HG02759 (cell line): Measurements from ENCODE around the gene ENTHD1.
"Not testable (repeated sequence)": the region's sequence is repeated elsewhere in the genome, so short reads cannot be mapped to it uniquely, and the experiment has no call there.

ENCODE experiments used
- ATAC-seq: cut with Tn5 transposase; IDR thresholded peaks from one replicate; pipeline ENCODE4 v1.9.1; 2021; ENCODE audit warnings: mild to moderate bottlenecking, moderate library complexity; ENCODE audit not compliant: unreplicated experiment

The ENTHD1 gene

DNA sequence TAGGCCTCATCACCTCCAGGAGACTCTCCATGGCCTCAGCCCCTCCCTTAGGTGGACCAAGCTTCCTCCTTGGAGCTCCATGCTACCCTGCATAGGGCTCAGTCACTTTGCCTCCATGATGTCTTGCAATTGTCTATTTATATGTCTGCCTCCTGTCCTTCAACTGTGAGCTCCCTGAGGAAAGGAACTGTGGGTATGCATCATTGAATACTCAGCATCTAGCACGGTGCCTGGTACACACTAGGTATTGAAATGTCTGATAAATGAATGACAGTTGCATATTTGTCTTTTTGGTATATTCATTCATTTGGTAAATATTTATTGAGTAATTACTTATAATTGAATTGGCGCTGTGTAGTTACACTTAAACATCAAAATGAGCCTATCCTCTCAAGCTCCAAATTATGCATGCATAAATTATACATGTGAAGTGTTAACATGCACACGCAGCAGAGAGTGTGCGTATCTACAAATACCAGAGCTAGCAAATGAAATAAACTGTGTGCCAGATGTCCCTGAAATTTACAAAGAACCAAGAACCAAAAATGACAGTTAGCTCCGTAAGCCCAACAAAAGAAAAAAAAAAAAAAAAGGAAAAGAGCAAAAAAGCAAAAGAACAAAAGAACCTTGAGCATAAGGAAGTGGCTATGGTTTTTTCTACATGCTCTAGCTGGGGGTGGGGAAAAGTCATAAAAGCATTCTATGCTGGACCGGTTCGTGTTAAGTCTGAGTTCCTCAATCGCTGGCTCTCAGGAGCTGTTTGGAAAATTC lies 32.5 kb upstream of the ENTHD1 start:
- ATAC-seq, result no peak

DNA sequence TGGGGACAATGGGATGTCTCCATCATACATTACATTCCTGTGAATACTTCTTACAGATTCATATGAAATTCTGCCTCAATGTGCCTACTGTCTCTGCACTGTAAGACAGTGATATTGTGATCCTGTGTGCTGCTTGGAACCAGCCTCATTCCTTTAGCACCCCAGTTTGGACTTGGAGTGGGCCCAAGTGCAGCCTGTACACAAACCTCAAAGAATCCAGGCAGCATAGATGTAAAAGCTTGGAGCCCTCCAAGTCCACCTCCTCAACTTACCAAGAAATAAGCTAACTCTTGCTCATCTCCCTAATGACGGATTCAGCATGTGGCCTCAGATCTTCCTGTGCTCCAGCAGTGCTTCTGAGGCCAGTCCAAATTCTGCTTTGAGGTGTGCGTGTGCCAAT lies 31.7 kb upstream of the ENTHD1 start:
- ATAC-seq, result no peak

DNA sequence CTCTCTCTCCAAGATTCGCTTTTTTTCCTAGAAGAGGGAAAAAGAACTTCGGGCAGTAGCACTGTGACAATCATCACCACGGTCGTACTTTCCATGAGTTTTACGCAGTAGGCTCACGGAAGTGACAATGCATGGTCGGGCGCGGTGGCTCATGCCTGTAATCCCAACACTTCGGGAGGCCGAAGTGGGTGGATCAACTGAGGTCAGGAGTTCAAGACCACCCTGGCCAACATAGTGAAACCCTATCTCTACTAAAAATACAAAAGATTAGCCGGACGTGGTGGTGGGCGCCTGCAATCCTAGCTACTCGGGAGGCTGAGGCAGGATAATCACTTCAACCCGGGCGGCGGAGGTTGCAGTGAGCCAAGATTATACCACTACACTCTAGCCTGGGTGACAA lies 30.7 kb upstream of the ENTHD1 start:
- ATAC-seq, result no peak

DNA sequence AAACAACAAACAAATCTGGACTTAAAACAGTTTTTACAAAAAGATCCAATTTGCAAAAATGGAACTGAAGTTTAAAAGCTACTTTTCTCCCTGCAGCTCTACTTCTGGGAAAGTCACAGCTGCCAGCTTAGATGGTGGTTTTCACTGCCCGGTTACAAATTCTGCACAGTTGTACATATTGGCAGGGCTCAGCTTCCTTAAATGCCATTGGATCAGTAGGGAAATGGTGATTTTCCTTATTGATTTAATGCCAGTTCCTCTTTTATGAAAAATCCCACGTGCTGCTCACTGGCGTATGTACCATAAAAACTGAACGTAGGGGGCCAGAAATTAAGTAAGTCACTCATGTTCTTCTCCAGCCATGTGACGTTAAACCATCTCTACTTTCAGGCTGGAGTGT lies 30.1 kb upstream of the ENTHD1 start:
- ATAC-seq, result no peak

DNA sequence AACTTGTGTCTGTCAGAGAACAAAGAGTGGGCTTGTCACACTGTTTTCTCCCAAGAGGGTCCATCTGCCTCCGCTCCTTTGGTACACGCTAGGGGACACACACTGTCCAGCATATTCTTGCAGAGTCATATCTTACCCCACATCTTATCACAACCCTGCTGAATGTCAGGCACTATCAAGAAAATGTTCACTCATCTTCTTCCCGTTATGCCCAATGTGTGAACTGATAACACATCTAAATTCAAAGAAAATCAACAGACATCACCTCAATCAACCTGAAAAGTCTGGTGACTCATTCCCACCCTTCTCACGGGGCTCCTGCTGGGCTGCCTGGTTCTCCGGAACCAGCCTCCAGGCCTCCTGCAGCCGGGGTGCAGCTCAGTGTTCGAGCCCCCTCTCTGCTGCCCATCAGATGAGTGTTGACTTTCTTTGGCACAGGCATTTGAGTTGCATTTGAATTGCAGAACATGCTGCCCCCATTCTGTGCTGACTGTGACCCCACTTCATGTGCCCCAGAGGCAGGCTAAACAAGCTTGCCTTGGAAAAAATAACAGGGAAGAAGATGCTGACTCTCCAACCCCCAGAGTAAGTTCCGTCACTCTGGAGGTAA lies 26.7 kb upstream of the ENTHD1 start:
- ATAC-seq, result no peak

DNA sequence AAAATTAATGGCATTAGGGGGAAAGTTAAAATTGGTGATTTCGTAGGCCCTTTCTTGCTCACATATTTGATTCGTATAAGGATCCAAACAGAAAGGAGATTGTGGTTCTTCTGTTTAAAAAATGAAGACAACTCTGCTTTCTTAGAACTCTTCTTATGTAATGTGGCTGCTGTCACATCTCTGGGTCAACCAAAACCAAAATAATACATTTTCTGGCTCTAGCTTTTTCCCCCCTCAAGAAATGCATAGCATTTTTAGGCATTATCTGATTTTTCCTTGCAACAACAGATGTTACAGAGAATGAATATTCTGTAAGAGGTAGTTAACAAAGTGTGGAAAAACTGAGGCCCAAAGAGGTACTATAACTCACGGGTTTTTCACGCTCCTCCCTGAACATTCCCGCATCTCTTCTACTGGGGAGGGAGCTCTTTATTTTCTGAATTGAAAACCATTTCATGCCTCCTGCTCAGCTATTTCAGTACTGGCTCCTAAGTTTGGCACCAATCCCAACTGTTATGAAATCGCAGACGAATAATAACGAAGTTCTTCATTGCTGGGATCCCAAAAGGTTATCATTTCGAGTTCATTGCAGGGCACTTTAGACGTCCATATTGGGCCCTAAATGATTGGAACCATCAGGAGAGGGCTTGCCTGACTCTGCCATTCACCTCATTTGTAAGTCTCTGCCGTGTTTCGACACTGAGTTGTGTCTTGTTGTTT lies 24.4 kb upstream of the ENTHD1 start:
- ATAC-seq, result no peak

DNA sequence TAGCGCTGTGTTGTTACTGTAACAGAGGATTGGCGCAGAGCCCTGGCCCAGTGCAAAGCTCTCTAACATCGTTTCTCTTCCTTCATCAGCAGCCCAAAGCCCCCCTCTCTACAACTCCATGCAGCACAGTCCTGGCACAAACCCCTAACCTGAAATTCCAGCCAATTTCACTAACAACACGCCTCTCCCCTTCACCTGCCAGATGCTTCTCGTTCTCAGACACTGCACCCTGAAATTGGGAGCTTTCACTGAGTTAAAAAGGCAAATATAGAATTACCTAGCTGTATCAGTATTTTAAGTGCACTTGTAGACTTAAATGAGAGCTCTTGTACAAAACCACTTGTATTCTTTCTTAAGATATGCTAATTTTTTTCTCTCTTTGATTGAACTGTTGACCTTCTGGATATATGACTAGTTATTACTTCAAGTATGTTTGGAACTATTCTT lies 23.7 kb upstream of the ENTHD1 start:
- ATAC-seq, result no peak

DNA sequence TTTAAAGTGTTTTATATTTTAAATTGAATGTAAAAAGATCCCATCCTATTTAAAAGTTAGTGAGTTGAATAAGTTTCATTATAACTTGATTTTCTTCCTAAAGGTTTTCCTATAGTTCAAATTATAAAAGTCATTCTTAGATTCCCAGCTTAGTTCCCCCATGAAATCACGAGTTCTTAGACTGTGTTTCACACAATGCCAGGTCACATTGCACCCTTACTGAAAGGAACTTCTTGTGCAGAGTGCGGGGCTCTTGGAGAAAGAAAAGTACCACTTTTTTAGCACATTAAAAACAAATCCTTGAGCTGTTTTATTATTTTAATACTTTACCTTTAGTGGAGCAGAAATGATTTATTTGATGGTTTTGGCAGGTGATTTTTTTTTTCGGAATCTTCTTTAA lies 22.9 kb upstream of the ENTHD1 start:
- no peak for ATAC-seq

DNA sequence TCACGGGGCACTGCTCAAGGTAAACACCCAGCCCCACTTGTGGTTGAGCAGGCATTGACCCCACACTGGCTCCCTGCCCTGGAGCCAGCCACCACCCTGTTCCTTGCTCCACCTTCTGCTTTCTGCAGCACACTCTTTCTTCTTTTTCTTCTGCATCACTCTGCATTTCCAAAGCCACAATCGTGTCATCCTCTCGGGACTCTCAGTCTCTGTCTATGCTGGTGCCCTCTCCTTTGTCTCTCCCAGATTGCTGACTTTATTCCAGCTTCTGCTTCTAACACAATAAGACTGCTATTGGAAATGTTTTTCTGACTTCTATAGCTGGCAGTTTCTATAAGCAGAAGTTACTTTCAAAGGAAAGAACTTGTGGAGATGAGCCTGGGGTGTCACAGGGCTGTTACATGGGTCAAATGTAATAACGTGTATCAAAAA lies 21.8 kb upstream of the ENTHD1 start:
- ATAC-seq, result no peak

DNA sequence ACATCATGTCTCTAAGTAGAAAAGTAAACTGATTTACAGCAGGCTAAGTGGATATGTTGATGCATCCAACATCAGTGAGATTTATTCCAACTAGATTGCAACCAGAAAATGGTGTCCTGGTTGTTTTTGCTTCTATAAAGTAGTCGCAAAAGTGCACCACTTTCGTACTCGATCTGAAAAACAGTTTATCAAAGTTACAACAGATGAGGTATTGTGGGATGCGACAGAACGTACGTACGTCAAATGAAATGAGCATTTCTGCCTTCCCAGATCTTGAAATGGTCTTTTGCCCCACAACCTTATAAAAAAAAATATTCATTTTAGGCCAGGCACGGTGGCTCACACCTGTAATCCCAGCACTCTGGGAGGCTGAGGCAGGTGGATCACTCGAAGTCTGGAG lies 21.0 kb upstream of the ENTHD1 start:
- ATAC-seq, result no peak

DNA sequence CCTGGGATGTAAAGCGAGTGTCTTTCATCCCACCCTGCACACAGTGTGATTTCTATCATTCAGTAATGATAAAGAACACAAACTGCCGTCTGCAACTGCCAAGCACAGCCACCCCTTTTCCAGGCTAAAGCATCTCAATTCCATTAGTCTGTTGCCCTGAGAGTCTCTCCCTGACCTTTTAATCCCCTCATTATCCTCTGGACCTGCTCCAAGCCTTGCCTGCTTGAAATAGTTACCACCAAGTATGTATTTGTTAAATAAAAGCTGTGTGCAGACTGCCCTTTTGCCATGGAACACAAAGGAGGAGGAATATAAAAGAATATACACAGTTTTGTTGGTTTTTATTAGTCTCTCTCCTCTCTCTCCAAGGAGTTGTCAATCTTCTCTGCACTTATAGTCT lies 20.3 kb upstream of the ENTHD1 start:
- ATAC-seq, result no peak

DNA sequence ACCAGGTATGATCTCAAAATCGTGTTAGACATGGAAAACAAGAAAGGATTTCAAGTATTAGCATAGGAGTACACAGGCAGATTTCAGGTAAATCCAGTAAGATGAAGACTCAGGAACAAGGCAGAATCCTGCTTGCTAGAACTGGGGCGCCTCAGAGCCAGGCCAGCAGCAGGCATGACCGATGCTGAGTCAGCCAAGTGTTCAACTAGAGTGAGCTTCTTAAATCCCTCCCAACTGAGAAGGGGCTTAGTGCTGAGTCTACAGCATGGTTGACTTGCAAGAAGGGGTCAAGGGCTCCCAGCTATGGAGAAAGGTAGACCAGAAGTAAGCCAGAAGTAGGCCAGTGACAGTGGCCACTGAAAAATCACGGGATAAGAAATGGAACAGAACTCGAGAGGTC lies 19.8 kb upstream of the ENTHD1 start:
- ATAC-seq, result no peak

DNA sequence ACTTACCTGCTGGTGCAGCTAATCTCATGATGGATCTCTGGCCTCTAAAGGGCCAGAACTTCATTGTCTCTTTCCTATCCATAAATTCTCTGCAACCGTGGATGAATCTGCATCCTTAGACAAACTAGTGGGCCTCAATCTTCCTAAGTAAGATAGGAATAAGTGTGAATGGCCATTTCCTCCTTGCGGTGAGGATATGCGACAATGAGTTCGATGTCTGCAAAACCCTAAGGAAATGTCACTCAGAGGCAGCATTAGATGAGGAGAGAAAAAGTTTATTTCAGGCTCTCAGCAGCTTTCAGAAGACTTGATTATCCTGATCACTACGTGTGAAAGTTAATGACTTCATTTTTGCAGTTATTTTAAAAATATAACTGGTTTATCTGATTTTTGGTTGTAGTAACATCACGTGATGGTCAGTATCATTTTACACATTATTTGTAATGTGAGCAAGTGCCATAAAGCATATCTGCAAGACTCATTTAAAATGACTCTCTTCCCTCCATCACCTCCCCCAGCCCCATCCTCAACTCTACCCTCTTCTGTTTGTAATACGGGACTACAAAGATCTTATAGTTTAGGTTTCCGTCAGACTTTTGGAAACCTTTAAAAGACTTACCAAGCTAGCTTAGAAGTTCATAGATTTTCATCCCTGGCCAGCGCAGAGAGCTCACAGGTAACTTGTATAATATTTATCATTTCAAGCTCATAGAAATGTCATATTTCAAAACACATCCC lies 17.5 kb upstream of the ENTHD1 start:
- ATAC-seq, result no peak

DNA sequence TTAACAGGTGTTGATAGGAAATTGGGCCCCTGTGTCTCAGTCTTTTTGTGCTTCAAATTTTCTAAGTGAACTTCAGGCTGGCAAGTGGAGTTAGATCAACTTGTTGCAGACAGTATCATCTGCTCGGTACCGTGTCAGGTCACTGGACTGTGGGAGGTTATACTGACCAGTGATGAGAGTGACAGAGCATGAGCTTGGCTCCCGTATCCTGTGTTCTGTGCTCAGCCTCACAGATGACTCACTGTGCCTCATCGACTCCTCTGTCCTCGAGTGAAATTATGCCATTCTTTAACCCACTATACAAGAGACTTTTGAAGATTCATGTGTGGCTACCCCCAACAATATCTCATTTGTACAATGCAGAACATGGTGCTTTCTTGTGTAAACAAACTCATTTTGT lies 15.2 kb upstream of the ENTHD1 start:
- ATAC-seq, result no peak

DNA sequence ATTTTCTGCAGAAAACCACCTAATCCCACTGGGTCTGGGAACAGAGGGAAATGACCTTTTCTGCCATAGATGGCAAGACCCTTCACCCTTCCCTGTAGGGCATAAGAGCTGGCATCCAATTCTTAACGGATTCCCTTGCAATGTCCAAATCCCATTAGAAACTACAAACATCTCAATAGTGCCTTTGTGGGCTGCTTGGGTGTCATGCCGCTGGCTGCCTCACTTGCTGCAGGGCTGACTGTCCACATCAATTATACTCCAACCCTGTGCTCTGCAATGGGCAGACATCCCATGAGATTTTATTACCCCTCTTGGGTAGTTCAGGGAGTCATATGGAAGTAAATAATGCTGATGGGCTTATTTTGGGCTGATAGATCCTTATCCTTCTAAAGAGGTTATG lies 14.6 kb upstream of the ENTHD1 start:
- no peak for ATAC-seq

DNA sequence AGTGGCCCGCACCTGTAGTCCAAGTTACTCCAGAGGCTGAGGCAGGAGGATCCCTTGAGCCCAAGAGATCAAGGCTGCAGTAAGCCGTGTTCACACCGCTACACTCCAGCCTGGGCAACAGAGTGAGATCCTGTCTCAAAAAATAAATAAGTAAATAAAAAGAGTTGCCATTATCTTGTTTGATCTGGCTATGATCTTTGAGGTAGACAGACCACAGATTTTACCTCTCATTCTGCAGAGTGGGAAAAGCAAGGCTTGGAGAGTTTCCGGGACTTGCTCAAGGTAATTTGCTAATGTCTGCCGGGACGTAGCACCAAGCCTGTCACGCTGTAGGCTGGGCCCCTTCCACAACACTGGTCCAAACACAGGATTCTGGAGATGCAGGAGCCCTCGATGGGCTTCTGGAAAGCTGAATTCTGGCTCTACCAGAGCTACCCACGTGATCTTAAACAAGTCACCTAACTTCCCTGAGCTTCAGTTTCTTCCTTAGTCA lies 14.1 kb upstream of the ENTHD1 start:
- no peak for ATAC-seq

DNA sequence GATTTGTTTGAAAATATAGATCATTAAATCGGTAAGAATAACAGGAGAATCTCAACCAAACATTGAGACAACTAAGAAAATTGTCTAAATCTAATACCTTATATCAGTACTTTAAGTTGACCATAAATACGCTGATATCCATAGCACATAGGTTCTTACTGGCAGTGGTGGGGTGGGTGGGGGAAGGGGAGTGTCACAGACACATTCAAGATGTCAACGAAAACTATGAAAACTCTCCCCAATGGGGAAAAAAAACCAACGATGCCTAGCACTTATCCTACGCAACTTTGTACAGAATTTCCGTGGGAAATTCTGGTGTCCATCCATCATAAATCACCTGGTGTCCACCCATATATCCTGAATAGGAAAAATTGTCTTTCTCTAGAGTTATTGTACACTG lies 13.5 kb upstream of the ENTHD1 start:
- no peak for ATAC-seq

DNA sequence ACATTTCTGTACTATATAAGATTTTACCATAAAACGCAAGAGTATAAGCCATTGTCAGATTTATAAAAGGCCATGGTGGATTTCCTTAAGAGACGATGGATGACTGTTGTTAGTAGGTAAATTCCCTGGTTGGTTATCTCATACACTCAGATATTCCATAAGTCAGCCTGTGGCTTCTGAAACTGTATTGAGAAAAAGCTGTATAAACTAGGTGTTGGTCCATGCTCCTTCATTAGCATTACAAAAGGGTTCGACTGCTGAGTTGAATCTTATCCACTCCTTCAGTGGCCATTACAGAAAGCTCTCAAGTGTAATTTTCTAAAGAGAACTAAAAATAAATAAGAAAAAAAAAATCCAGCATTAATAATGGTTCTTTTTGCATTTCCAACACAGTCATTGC lies 12.6 kb upstream of the ENTHD1 start:
- ATAC-seq, result no peak

DNA sequence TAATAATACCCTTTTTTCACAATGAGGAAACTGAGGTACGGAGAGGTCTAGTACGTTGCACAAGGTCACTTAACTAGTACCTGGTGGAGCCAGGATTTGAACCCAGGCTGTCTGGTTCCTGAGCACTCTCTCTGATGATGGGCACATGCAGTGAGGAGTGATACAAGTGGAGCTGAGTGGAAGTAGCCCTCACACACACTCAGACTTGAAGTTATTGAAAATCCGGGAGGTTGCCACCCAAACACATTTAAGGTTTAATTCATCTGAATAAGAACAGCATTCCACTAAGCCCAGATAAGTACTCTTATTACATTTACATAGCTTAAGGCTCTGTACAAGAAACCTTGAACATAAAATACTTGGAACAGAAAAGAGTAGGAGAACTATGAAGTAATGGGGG lies 12.1 kb upstream of the ENTHD1 start:
- ATAC-seq, result no peak

DNA sequence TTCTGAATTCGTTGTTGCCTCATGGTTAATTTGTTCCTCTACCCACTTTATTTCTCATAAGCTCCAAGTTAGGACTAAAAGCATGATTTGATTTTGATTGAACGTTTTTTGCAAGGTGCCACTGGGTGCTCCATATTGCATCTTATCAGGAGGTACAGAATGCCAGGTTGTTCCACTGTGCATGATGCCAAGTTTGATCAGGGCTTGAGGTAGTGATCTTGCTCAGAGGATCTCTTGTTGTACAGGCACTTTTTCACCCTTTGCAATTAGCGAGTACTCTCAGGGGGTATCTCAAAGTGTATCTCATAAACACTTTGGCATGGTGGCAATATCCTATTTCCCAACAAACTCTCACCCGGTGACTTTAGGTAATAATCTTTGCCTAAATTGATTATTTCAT lies 11.3 kb upstream of the ENTHD1 start:
- ATAC-seq, result no peak

DNA sequence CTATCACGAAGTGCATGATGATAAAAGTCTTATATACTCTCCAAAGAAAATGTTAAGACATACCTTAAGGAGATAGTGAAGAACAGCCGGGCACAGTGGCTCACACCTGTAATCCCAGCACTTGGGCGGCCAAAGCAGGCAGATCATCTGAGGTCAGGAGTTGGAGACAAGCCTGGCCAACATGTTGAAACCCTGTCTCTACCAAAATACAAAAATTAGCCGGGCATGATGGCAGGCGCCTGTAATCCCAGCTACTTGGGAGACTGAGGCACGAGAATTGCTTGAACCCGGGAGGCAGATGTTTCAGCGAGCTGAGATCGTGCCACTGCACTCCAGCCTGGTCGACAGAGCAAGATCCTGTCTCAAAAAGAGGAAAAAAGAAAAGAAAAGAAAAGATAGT lies 10.5 kb upstream of the ENTHD1 start:
- not testable (repeated sequence) for ATAC-seq
